ENCODE data around the gene KRTAP10-6. TPM values are rescaled to one million over a fixed set of nuclear protein-coding genes. Genes with fewer than 3 reads are reported as not detected.

Gene KRTAP10-6
- total RNA-seq, 1 donor from 2014 or later, result not detected

- H3K27ac Mint-ChIP-seq (ENCODE audit: unreplicated experiment), result no peak overlapping the region
- no peak overlapping the region for H3K4me3 Mint-ChIP-seq (ENCODE audit: unreplicated experiment)
- H3K4me1 Mint-ChIP-seq (ENCODE audit: low read depth, unreplicated experiment), result no peaks in the 10 kb centered on the region
- TF ChIP-seq CTCF (IDR thresholded peaks at IDR 0.05; ENCODE audit: partially characterized antibody, unreplicated experiment), result no peak
- no peak for DNase-seq
- peaks cover 3% of the 10 kb centered on the region for H3K27me3 Mint-ChIP-seq (ENCODE audit: unreplicated experiment)
- peaks cover 22% of the 10 kb centered on the region for H3K9me3 Mint-ChIP-seq (ENCODE audit: unreplicated experiment)
- peaks cover 42% of the 10 kb centered on the region for H3K36me3 Mint-ChIP-seq (ENCODE audit: unreplicated experiment)
Observed at GRCh38 chr21:44579056-44579832, 13.1 kb downstream of the KRTAP10-6 start.

- peaks cover 3% of the 10 kb centered on the region for H3K27me3 Mint-ChIP-seq (ENCODE audit: unreplicated experiment)
- H3K36me3 Mint-ChIP-seq (ENCODE audit: unreplicated experiment), result peaks cover 42% of the 10 kb centered on the region
- peaks cover 22% of the 10 kb centered on the region for H3K9me3 Mint-ChIP-seq (ENCODE audit: unreplicated experiment)
- no peak for TF ChIP-seq CTCF (IDR thresholded peaks at IDR 0.05; ENCODE audit: partially characterized antibody, unreplicated experiment)
- DNase-seq, result no peak
- no peak overlapping the region for H3K27ac Mint-ChIP-seq (ENCODE audit: unreplicated experiment)
- H3K4me3 Mint-ChIP-seq (ENCODE audit: unreplicated experiment), result no peak overlapping the region
- H3K4me1 Mint-ChIP-seq (ENCODE audit: low read depth, unreplicated experiment), result no peaks in the 10 kb centered on the region
Observed at GRCh38 chr21:44578371-44579055, 13.8 kb downstream of the KRTAP10-6 start.

- peaks cover 53% of the 10 kb centered on the region for H3K36me3 Mint-ChIP-seq (ENCODE audit: unreplicated experiment)
- no peak for DNase-seq
- no peak for TF ChIP-seq CTCF (IDR thresholded peaks at IDR 0.05; ENCODE audit: partially characterized antibody, unreplicated experiment)
- H3K9me3 Mint-ChIP-seq (ENCODE audit: unreplicated experiment), result peaks cover 36% of the 10 kb centered on the region
- H3K27me3 Mint-ChIP-seq (ENCODE audit: unreplicated experiment), result peaks cover 8% of the 10 kb centered on the region
- H3K27ac Mint-ChIP-seq (ENCODE audit: unreplicated experiment), result no peak overlapping the region
- no peaks in the 10 kb centered on the region for H3K4me1 Mint-ChIP-seq (ENCODE audit: low read depth, unreplicated experiment)
- H3K4me3 Mint-ChIP-seq (ENCODE audit: unreplicated experiment), result no peak overlapping the region
Observed at GRCh38 chr21:44576025-44576420, 16.3 kb downstream of the KRTAP10-6 start.

GRCh38 chr21:44575307-44576024 lies 16.8 kb downstream of the KRTAP10-6 start:
- Mint-ChIP-seq H3K27ac (ENCODE audit: unreplicated experiment) (no peak overlapping the region), H3K36me3 (ENCODE audit: unreplicated experiment) (peaks cover 48% of the 10 kb centered on the region)

More at GRCh38 chr21:44575307-44576024, 16.8 kb downstream of the KRTAP10-6 start:
- Mint-ChIP-seq H3K9me3 (ENCODE audit: unreplicated experiment) (peaks cover 35% of the 10 kb centered on the region), H3K4me3 (ENCODE audit: unreplicated experiment) (no peak overlapping the region), H3K27me3 (ENCODE audit: unreplicated experiment) (peaks cover 8% of the 10 kb centered on the region), H3K4me1 (ENCODE audit: low read depth, unreplicated experiment) (no peaks in the 10 kb centered on the region)
- no peak for TF ChIP-seq CTCF (IDR thresholded peaks at IDR 0.05; ENCODE audit: partially characterized antibody, unreplicated experiment)
- DNase-seq, result no peak

All from glutamatergic neuron (in vitro differentiated cells).